HG02870 (cell line): ENCODE results near the gene CTLA4.
A peak's percentile ranks its signal among the peaks of the same experiment; 100 is the strongest.
"Not testable (repeated sequence)": the region's sequence is repeated elsewhere in the genome, so short reads cannot be mapped to it uniquely, and the experiment has no call there.

ENCODE experiments used
- ATAC-seq: cut with Tn5 transposase; IDR thresholded peaks from one replicate; pipeline ENCODE4 v1.9.1; 2021; ENCODE audit warnings: mild to moderate bottlenecking, moderate library complexity; ENCODE audit not compliant: unreplicated experiment

Gene CTLA4

GRCh38 chr2:203855274-203855673, 12.3 kb upstream of the CTLA4 start:
- no peak for ATAC-seq

DNA sequence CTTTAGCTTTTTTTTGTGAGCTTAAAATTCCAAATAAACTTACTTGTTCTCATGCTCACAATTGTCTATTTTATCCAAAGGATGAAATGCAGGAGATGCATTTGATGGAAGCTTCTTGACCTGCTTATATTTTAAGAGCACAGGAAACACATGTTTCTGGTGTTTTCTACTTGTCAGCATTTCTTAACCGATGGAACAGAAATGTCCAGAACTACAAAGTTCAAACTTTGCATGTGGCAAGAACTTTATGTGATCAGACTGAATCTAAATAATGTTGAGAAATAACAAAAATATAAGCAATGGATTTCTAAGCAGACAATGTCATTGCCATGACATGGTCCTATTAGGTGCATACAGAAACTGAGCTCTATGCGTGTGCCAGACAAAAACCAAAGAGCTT, 9.9 kb upstream of the CTLA4 start:
- ATAC-seq, result no peak

DNA sequence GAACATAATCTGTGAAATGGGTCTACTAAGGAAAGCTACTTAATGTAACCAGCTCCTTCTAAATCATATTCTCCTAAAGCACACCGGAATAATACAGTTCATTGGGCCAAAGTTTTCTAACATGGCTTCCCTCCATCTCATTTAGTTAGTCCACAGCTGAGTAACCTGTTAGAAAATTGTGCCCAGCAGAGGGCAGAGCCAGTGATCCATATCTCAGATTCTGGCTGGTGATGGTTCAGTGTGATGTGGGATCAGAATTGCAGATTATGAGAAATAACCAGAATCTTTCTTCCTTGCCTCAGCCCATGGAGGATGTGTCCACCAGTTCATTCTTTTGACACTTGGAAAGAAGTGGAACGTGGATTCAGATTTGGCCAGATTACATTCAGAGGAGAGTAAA, 9.4 kb upstream of the CTLA4 start:
- no peak for ATAC-seq

- ATAC-seq, result no peak
Measured at GRCh38 chr2:203859030-203859789, 8.4 kb upstream of the CTLA4 start.

GRCh38 chr2:203861197-203861596, 6.4 kb upstream of the CTLA4 start:
- ATAC-seq, result no peak

DNA sequence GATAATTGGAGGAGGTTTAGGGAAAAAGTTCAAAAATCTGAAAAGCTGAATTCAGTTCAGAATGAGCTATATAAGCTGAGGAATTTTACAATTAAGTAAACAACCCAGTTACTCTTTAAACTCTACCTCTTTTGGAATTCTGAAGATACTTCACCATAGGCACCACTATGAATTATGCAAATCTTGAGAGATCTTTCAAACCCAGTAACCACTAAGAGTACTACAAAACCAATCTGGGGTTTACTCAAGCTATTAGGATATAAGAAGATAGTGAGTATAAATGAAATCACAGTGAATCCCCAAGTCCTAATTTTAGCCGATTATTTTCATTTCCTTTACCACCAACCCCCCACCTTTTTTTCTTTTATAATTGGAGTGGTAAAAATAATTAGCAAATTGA, 6.0 kb upstream of the CTLA4 start:
- no peak for ATAC-seq

DNA sequence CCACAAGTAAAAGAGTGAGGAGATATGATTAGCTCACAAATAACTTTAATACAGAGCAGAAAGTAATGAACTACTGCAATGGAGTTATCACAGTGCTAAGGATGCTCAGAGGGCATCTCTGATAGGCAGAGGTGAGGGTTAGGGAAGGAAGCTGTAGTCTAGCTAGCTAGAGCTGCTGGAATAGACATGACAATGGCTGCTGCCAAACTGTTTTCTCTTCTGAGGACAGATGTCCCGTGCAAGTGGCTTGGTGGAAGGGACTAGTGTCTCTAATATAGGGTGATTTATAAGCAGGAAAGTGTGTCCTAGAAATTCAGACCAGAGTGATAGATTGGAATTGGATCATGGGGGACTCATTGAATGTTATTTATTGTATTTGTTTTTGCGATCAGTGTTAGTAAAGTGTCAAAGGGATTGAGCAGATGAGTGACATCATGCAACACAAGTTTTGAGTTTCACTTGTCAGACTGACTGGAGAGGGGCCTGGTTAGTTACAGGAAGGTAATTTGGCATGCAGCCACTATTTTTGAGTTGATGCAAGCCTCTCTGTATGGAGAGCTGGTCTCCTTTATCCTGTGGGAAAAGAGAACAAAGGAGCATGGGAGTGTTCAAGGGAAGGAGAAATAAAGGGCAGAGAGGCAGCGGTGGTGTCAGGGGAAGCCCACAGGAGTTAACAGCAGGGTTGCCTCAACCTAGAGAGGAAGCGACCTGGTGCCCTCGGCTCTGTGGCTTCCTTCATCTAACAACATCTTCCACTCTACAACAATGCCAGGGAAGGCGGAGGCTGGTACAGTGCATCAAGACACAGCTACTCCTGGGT, 1.9 kb downstream of the CTLA4 start:
- no peak for ATAC-seq

DNA sequence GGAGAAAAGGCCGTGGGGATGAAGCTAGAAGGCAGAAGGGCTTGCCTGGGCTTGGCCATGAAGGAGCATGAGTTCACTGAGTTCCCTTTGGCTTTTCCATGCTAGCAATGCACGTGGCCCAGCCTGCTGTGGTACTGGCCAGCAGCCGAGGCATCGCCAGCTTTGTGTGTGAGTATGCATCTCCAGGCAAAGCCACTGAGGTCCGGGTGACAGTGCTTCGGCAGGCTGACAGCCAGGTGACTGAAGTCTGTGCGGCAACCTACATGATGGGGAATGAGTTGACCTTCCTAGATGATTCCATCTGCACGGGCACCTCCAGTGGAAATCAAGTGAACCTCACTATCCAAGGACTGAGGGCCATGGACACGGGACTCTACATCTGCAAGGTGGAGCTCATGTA, 2.9 kb downstream of the CTLA4 start:
- no peak for ATAC-seq

- ATAC-seq, result no peak
Measured at GRCh38 chr2:203870941-203871340, 3.4 kb downstream of the CTLA4 start.

- ATAC-seq, result peak; percentile 98
Measured at GRCh38 chr2:203871371-203871983, 3.9 kb downstream of the CTLA4 start.

DNA sequence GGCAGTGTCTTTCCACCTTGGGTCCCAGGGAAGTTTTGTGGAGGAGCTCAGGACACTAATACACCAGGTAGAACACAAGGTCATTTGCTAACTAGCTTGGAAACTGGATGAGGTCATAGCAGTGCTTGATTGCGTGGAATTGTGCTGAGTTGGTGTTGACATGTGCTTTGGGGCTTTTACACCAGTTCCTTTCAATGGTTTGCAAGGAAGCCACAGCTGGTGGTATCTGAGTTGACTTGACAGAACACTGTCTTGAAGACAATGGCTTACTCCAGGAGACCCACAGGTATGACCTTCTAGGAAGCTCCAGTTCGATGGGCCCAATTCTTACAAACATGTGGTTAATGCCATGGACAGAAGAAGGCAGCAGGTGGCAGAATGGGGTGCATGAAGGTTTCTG, 5.9 kb downstream of the CTLA4 start:
- ATAC-seq, result no peak

DNA sequence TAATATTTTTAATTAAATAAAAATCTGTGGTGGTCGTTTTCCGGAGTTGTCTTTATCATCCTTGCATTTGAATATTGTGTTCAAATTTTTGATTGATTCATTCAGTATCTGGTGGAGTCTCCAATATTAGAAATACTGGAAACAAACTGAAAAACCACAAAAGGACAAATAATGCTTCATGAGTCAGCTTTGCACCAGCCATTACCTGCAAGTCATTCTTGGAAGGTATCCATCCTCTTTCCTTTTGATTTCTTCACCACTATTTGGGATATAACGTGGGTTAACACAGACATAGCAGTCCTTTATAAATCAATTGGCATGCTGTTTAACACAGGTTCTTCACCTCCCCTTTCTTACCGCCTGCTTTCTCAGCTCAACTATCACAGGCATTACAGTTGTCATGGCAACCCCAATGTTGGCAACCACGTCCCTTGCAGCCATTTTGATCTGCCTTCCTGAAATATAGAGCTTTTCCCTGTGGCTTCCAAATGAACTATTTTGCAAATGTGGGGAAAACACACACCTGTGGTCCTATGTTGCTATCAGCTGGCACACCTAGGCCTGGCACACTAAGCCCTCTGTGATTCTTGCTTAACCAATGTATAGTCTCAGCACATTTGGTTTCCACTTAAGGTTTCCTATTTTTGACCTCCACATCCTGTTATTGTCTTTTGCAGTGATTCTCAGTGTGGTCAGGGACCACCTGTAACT, 6.5 kb downstream of the CTLA4 start:
- no peak for ATAC-seq

DNA sequence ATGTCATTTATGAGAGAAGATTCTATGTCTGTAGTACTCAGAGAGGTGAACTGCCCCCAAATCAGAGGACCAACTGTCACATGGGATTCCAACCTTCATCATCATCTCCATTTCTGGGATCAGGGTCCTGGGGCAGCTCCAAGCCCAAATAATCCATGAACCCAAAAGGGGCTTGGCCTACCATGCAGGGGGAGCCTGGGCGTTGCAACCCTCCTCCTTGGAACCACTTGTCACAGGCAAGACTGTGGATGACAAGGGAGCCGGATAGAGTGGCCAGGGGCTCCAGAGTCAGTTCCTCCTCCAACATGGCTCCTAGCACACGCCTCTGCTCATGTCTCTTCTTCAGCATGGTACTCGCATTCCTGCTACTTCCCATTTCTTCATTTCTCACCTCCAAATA, 7.9 kb downstream of the CTLA4 start:
- no peak for ATAC-seq

DNA sequence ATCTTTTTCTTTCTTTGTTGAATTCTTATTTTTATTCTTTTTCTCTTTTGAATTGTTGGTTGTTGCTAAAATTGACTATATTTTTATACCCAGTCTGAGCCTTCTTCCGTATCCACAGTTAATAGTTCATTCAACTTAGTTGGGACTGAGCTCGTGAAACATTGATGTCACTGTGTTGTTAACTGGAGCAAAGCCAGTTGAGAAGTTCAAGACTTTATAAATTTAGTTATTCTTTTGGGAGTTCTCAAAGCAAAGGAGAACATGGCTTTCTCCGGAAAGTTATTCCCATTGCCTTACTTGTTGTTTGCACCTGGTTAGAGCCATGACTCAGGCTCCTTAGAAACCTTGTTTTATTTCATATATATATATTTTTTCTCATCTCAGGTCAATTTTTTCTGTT, 8.8 kb downstream of the CTLA4 start:
- ATAC-seq, result no peak

DNA sequence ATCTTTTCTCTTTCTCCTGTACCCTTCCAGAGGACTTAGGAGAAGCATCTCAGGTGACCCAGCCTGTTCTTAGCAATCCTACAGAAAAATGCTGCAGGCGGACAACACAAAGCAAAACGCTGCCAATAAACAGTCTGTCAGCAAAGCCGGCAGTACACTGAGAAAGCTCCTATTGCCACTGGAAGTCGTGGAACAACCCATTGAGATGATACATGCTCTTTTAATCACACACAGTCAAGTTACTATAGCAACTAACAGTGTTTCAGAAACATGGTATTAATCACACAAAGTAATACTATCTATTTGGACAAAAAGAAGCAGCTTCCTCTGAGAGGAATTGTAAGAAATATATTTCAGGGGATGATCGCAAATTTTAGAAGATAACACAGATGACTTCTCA, 10.5 kb downstream of the CTLA4 start:
- no peak for ATAC-seq

GRCh38 chr2:203880557-203881125, 13.1 kb downstream of the CTLA4 start:
- ATAC-seq, result no peak

DNA sequence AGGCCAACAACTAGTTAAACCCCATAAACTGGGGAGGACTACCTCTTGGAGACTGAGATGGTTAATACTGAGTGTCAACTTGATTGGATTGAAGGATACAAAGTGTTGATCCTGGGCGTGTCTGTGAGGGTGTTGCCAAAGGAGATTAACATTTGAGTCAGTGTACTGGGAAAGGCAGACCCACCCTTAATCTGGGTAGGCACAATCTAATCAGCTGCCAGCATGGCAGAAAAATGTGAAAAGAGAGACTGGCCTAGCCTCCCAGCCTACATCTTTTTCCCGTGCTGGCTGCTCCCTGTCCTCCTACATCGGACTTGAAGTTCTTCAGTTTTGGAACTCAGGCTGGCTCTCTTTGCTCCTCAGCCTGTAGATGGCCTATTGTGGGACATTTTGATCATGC, 13.6 kb downstream of the CTLA4 start:
- ATAC-seq, result not testable (repeated sequence)

- ATAC-seq, result no peak
Measured at GRCh38 chr2:203882551-203882950, 15.0 kb downstream of the CTLA4 start.

DNA sequence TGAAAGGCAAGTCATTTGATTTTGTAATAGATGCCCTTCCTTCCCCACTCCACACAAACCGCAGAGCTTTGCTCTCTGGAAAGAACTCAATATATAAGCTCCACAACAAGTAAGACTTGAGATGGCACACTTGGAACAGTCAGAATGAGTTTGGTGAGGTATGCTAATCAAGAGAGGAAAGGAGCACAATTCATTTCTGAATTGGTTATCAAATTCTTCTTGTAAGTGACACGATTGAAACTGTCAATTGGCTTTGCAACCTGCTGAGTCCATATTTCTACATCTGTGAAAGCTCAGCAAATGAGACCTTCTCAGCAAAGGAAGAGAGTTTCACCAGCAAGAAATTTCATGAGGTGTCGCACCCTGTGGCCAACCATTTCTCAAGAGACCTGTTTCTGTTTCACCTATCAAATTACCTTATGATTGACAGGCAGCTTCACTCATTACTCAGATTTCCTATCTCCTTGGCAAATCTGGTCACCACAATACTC, 19.1 kb downstream of the CTLA4 start:
- no peak for ATAC-seq

DNA sequence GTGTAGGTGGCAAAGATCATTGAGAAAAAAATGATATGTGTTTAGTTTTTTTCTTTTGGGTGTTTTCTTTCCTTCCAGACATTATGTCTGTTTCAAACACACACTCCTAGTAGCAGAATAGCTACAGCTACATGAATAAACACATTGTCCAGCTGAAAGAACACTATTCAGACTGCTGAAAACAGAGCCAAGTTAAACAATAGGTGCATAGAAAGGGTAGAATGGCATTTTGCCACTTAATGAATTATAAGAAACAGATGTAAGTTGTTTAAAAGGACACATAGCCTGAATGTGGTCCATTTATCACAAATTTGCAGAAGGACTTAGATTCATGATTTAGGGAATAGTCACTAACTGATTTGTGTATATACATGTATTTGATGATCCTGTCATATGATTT, 20.1 kb downstream of the CTLA4 start:
- no peak for ATAC-seq

DNA sequence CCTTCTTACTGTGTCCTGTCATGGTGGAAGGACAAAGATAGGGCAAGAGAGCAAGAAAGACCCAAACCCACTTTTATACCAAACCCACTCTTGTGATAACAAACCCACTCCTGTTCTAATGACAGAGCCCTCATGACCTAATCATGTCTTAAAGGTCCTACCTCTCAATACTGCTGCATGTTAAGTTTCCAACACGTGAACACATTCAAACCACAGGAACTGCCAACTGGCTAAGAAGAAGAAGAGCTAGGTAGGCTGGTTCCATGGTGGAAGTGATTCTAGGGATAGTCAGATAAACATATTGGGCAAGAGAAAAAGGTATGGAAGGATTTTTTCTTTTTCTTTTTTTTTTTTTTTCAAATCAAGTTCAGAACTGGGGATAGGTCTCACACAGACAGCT, 22.0 kb downstream of the CTLA4 start:
- no peak for ATAC-seq
